Subcutaneous preadipocyte (primary cell): ENCODE data around the gene KIR3DL3. TPM values are rescaled to one million over a fixed set of nuclear protein-coding genes. Genes with fewer than 3 reads are reported as not detected.

Source experiments
- small RNA-seq: library from RNA; depleted of rRNA; stranded (forward); fragments of <200 nt; gene quantifications from one replicate; pipeline ENCODE3, GENCODE V24; 2012
- total RNA-seq: library from RNA; depleted of rRNA; stranded (reverse); fragments of >200 nt; gene quantifications from 2 replicates; pipeline ENCODE4 v1.2.3, GENCODE V29; 2012

KIR3DL3 gene
- total RNA-seq, result not detected in 2 replicates

GRCh38 chr19:54724142-54724541, at the start of gene KIR3DL3:
KIR3DL3 (plus strand) TSS chr19:54724442; CDS start chr19:54724497, 55 bp downstream.

GRCh38 chr19:54738306-54738705, 14.1 kb downstream of the KIR3DL3 start, which contains the start of gene KIR2DL3:
KIR2DL3 (plus strand) TSS chr19:54738513; CDS start chr19:54738546, 33 bp downstream.

GRCh38 chr19:54769646-54770045, 45.4 kb downstream of the KIR3DL3 start, which contains the start of gene KIR2DL1:
KIR2DL1 (plus strand) TSS chr19:54769793; CDS start chr19:54769851, 58 bp downstream.

Small RNAs within 50 kb of the gene (small RNA-seq; reads per million reads assigned to genes)
- gene AC245128.2, result not detected
- not detected for gene KIR3DP1

Other genes starting within 250 kb of the KIR3DL3 start
- gene LAIR2, start 221.6 kb upstream of the KIR3DL3 start, total RNA-seq, result not detected in 2 replicates
- not detected in 2 replicates for gene LILRA2, start 150.7 kb upstream of the KIR3DL3 start, total RNA-seq
- not detected in 2 replicates for gene LILRA1, start 130.8 kb upstream of the KIR3DL3 start, total RNA-seq
- not detected in 2 replicates for gene LILRB1, start 94.0 kb upstream of the KIR3DL3 start, total RNA-seq
- gene LILRB4, start 61.5 kb upstream of the KIR3DL3 start, total RNA-seq, result not detected in 2 replicates
- not detected in 2 replicates for gene KIR2DL3, start 14.1 kb downstream of the KIR3DL3 start, total RNA-seq
- gene KIR2DL1, start 45.4 kb downstream of the KIR3DL3 start, total RNA-seq, result not detected in 2 replicates
- not detected in 2 replicates for gene KIR2DL4, start 79.2 kb downstream of the KIR3DL3 start, total RNA-seq
- not detected in 2 replicates for gene KIR3DL1, start 92.0 kb downstream of the KIR3DL3 start, total RNA-seq
- gene KIR2DS4, start 108.2 kb downstream of the KIR3DL3 start, total RNA-seq, result not detected in 2 replicates
- not detected in 2 replicates for gene KIR3DL2, start 126.0 kb downstream of the KIR3DL3 start, total RNA-seq
- not detected in 2 replicates for gene FCAR, start 149.8 kb downstream of the KIR3DL3 start, total RNA-seq
- not detected in 2 replicates for gene NCR1, start 181.7 kb downstream of the KIR3DL3 start, total RNA-seq
- not detected in 2 replicates for gene NLRP7, start 223.1 kb downstream of the KIR3DL3 start, total RNA-seq
- gene NLRP2, start 241.9 kb downstream of the KIR3DL3 start, total RNA-seq, result under 0.01 and 0.37 TPM in 2 replicates